HFFc6 (cell line): ENCODE results near the gene TANGO6. TPM values are rescaled to one million over a fixed set of nuclear protein-coding genes. Genes with fewer than 3 reads are reported as not detected.
A peak's percentile ranks its signal among the peaks of the same experiment; 100 is the strongest.
"Not testable (repeated sequence)": the region's sequence is repeated elsewhere in the genome, so short reads cannot be mapped to it uniquely, and the experiment has no call there.

Experiments
- DNase-seq: peaks from one replicate; pipeline ENCODE4 v3.0.0-alpha.2; 2018
- H3K27ac Mint-ChIP-seq: 2 replicates; pipeline ENCODE4 v1.8.0; 2020; ENCODE audit warnings: mild to moderate bottlenecking, mixed read lengths
- H3K27me3 Mint-ChIP-seq: 2 replicates; pipeline ENCODE4 v1.8.0; 2021; ENCODE audit warnings: mild to moderate bottlenecking, moderate library complexity, mixed read lengths; ENCODE audit not compliant: insufficient read depth
- H3K36me3 Mint-ChIP-seq: 2 replicates; pipeline ENCODE4 v1.8.0; 2021; ENCODE audit warnings: low read depth, mixed read lengths
- H3K4me1 Mint-ChIP-seq: 2 replicates; pipeline ENCODE4 v1.8.0; 2020; ENCODE audit warnings: low read depth, mixed read lengths
- H3K4me3 Mint-ChIP-seq: 2 replicates; pipeline ENCODE4 v1.8.0; 2020; ENCODE audit warnings: mild to moderate bottlenecking, moderate library complexity, mixed read lengths
- H3K9me3 Mint-ChIP-seq: 2 replicates; pipeline ENCODE4 v1.8.0; 2020; ENCODE audit warnings: mild to moderate bottlenecking, mixed read lengths
- total RNA-seq, 6 experiments: library from RNA; stranded (reverse); fragmentation: NEBNext Ultra II Directional; extraction: Animal tissue kit (Norgen Biotek cat#: 25700); gene quantifications; 2 replicates in 1 of 6; 3 replicates in 5 of 6; pipeline ENCODE4 v1.2.3, GENCODE V29; 2021
- TF ChIP-seq, protein P1 (sequence below): fragments of 200-600 bp; sonication (generic); IDR thresholded peaks from 2 replicates; pipeline ENCODE4 v1.5.0; 2021; ENCODE audit warnings: antibody characterized with exemption, mild to moderate bottlenecking

TANGO6 gene
- total RNA-seq, 6 experiments from 2014 or later = 14.7 to 22.1 (median 18.9) TPM

DNA sequence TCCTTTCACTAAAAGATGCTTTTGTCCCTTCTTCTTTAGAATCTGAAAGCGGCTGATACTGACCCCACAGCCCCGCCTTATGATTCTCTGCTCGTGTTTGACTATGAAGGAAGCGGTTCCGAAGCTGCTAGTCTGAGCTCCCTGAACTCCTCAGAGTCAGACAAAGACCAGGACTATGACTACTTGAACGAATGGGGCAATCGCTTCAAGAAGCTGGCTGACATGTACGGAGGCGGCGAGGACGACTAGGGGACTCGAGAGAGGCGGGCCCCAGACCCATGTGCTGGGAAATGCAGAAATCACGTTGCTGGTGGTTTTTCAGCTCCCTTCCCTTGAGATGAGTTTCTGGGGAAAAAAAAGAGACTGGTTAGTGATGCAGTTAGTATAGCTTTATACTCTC lies 10.1 kb upstream of the TANGO6 start:
- no peak overlapping the region for H3K4me3 Mint-ChIP-seq
- DNase-seq = no peak
- no peak overlapping the region for H3K27ac Mint-ChIP-seq
- no peaks in the 10 kb centered on the region; the same call in 1 of the 2 replicates for H3K36me3 Mint-ChIP-seq
- TF ChIP-seq, protein P1, sequence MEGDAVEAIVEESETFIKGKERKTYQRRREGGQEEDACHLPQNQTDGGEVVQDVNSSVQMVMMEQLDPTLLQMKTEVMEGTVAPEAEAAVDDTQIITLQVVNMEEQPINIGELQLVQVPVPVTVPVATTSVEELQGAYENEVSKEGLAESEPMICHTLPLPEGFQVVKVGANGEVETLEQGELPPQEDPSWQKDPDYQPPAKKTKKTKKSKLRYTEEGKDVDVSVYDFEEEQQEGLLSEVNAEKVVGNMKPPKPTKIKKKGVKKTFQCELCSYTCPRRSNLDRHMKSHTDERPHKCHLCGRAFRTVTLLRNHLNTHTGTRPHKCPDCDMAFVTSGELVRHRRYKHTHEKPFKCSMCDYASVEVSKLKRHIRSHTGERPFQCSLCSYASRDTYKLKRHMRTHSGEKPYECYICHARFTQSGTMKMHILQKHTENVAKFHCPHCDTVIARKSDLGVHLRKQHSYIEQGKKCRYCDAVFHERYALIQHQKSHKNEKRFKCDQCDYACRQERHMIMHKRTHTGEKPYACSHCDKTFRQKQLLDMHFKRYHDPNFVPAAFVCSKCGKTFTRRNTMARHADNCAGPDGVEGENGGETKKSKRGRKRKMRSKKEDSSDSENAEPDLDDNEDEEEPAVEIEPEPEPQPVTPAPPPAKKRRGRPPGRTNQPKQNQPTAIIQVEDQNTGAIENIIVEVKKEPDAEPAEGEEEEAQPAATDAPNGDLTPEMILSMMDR = no peak
- H3K9me3 Mint-ChIP-seq = no peaks in the 10 kb centered on the region; the same call in 1 of the 2 replicates
- H3K27me3 Mint-ChIP-seq = no peaks in the 10 kb centered on the region; the same call in 1 of the 2 replicates
- H3K4me1 Mint-ChIP-seq = peaks cover 17% of the 10 kb centered on the region

DNA sequence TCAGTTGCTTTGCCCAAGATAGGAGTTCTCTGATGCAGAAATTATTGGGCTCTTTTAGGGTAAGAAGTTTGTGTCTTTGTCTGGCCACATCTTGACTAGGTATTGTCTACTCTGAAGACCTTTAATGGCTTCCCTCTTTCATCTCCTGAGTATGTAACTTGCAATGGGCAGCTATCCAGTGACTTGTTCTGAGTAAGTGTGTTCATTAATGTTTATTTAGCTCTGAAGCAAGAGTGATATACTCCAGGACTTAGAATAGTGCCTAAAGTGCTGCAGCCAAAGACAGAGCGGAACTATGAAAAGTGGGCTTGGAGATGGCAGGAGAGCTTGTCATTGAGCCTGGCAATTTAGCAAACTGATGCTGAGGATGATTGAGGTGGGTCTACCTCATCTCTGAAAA lies 8.8 kb upstream of the TANGO6 start:
- TF ChIP-seq, protein P1 = no peak
- no peak overlapping the region for H3K4me3 Mint-ChIP-seq

GRCh38 chr16:68835970-68836369 lies 7.4 kb upstream of the TANGO6 start:
- TF ChIP-seq, protein P1 = no peak
- no peaks in the 10 kb centered on the region for H3K36me3 Mint-ChIP-seq
- peaks cover 9% of the 10 kb centered on the region for H3K4me1 Mint-ChIP-seq
- H3K4me3 Mint-ChIP-seq = no peak overlapping the region
- no peaks in the 10 kb centered on the region; the same call in 1 of the 2 replicates for H3K9me3 Mint-ChIP-seq
- DNase-seq = no peak
- no peak overlapping the region for H3K27ac Mint-ChIP-seq
- peaks cover 2% of the 10 kb centered on the region; the same call in 1 of the 2 replicates for H3K27me3 Mint-ChIP-seq

More for the DNA sequence above, 8.8 kb upstream of the TANGO6 start:
- DNase-seq = no peak
- H3K27ac Mint-ChIP-seq = no peak overlapping the region
- H3K27me3 Mint-ChIP-seq = peaks cover under 1% of the 10 kb centered on the region; the same call in 1 of the 2 replicates
- H3K36me3 Mint-ChIP-seq = no peaks in the 10 kb centered on the region; the same call in 1 of the 2 replicates
- peaks cover 12% of the 10 kb centered on the region for H3K4me1 Mint-ChIP-seq
- H3K9me3 Mint-ChIP-seq = no peaks in the 10 kb centered on the region; the same call in 1 of the 2 replicates

DNA sequence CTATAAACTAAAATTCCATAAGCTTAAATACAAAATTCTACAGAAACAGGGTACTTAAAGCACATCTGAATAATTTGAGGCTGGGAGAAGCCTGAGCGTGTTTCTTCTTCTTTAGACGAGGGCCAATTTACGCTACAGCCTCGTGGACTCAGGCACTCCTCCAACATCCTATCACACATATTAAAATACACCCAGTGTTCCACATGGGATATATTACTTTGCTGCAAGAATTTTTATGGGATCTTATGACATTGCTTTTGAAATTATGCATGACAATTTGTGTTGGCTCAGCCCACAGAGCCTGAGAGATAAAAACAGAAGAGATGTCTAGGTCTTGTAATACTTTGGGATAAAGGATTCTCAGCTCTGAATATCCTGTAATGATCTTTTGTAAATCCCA lies 3.5 kb upstream of the TANGO6 start:
- H3K27ac Mint-ChIP-seq = no peak overlapping the region
- peaks cover 16% of the 10 kb centered on the region for H3K4me1 Mint-ChIP-seq
- no peak for DNase-seq
- H3K4me3 Mint-ChIP-seq = no peak overlapping the region
- no peaks in the 10 kb centered on the region for H3K36me3 Mint-ChIP-seq
- H3K27me3 Mint-ChIP-seq = peaks cover 3% of the 10 kb centered on the region
- no peaks in the 10 kb centered on the region for H3K9me3 Mint-ChIP-seq
- TF ChIP-seq, protein P1 = no peak

DNA sequence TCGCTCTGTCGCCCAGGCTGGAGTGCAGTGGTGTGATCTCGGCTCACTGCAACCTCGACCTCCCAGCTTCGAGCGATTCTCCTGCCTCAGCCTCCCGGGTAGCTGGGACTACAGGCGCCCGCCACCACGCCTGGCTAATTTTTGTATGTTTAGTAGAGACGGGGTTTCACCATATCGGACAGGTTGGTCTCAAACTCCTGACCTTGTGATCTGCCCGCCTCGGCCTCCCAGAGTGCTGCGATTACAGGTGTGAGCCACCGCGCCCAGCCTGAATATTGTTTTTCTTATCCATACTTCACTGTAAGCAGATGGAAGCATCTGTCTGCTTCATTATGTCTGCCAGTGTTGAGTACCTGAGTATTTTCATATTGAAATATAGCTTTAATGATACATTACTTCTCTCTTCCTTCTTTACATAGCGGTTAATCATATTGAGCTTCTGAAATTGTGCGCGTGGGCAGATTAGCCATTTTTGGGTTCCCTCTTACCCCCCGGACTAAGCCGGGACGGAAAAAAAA lies 308 bp upstream of the TANGO6 start:
- Mint-ChIP-seq H3K4me3 (peak overlapping the region; percentile 97), H3K4me1 (peaks cover 24% of the 10 kb centered on the region), H3K27ac (peak overlapping the region; percentile 92)
- not testable (repeated sequence) for DNase-seq, H3K9me3 Mint-ChIP-seq, H3K27me3 Mint-ChIP-seq, H3K36me3 Mint-ChIP-seq

DNA sequence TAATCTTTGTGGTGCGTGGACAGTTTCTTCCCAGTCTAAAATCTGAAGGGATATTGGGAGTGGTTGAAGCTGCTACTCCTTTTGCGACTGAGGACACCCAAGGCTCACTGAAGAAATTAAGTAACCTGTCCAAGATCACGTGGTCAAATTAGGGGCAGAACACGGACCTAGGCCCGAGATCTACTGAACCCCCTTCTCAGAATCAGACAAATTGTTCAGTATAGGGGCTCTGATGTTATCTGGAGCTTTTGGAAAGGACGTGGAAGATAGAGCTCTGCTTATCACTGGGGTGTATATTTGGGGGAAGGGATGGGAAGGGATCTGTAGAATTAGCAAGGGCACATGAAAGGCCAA lies 857 bp downstream of the TANGO6 start:
- Mint-ChIP-seq H3K4me1 (peaks cover 24% of the 10 kb centered on the region), H3K27ac (peak overlapping the region; percentile 92), H3K27me3 (peaks cover 3% of the 10 kb centered on the region), H3K9me3 (no peaks in the 10 kb centered on the region), H3K4me3 (peak overlapping the region; percentile 97), H3K36me3 (no peaks in the 10 kb centered on the region)
- DNase-seq = no peak
- TF ChIP-seq, protein P1 = no peak; the same call in 1 of the 2 replicates
